Subcutaneous abdominal adipose tissue (tissue), 5 donors: ENCODE results near the gene RASAL2.

Source experiments
- H3K27ac ChIP-seq: one replicate; pipeline ENCODE4 v1.7.0; 2013; ENCODE audit warnings: low read depth, mild to moderate bottlenecking, inconsistent platforms, low read length, moderate library complexity
- H3K27me3 ChIP-seq, 5 donors: one replicate each; pipeline ENCODE4 v1.7.0; 2013; ENCODE audit warnings: low read length in 5 of 5, inconsistent platforms in 1 of 5; ENCODE audit not compliant: control insufficient read depth in 5 of 5, insufficient read depth in 4 of 5
- H3K36me3 ChIP-seq, 5 donors: one replicate each; pipeline ENCODE4 v1.7.0; 2013; ENCODE audit warnings: low read length in 5 of 5; ENCODE audit not compliant: control insufficient read depth in 5 of 5, insufficient read depth in 5 of 5
- H3K4me1 ChIP-seq, 5 donors: one replicate each; pipeline ENCODE4 v1.7.0; 2013; ENCODE audit warnings: low read length in 5 of 5, mild to moderate bottlenecking in 3 of 5, moderate library complexity in 1 of 5; ENCODE audit not compliant: control insufficient read depth in 5 of 5, insufficient read depth in 5 of 5
- H3K4me3 ChIP-seq, 5 donors: one replicate each; pipeline ENCODE4 v1.7.0; 2013; ENCODE audit warnings: low read length in 5 of 5, low read depth in 1 of 5
- H3K9ac ChIP-seq, 5 donors: one replicate each; pipeline ENCODE4 v1.7.0; 2013; ENCODE audit warnings: low read length in 5 of 5, mild to moderate bottlenecking in 4 of 5, moderate library complexity in 3 of 5
- H3K9me3 ChIP-seq, 5 donors: one replicate each; pipeline ENCODE4 v1.7.0; 2013; ENCODE audit warnings: low read length in 5 of 5; ENCODE audit not compliant: control insufficient read depth in 5 of 5
- donor health status: healthy.
- donor health status: healthy.
- donor health status: healthy.
- donor health status: healthy.
- donor health status: healthy.

RASAL2 gene

GRCh38 chr1:178490136-178490535 is 396.2 kb downstream of the RASAL2 start:
- Histone ChIP-seq H3K27me3 (peaks cover 3 to 19% (median 9%) of the 10 kb centered on the region in 5 donors), H3K4me1 (peaks cover 0 to 20% (median 11%) of the 10 kb centered on the region in 5 donors), H3K27ac (no peak overlapping the region), H3K9me3 (no peaks in the 10 kb centered on the region), H3K36me3 (no peaks in the 10 kb centered on the region), H3K4me3 (no peak overlapping the region), H3K9ac (no peak overlapping the region)

- H3K4me3 ChIP-seq = no peak overlapping the region
- H3K4me1 ChIP-seq = peaks cover 0 to 13% (median 11%) of the 10 kb centered on the region in 5 donors
- H3K27me3 ChIP-seq = peaks cover 3 to 19% (median 9%) of the 10 kb centered on the region in 5 donors
- no peak overlapping the region for H3K9ac ChIP-seq
- no peaks in the 10 kb centered on the region for H3K36me3 ChIP-seq
- no peak overlapping the region for H3K27ac ChIP-seq
- H3K9me3 ChIP-seq = no peaks in the 10 kb centered on the region
Observed at GRCh38 chr1:178490967-178491366, 397.1 kb downstream of the RASAL2 start.

DNA sequence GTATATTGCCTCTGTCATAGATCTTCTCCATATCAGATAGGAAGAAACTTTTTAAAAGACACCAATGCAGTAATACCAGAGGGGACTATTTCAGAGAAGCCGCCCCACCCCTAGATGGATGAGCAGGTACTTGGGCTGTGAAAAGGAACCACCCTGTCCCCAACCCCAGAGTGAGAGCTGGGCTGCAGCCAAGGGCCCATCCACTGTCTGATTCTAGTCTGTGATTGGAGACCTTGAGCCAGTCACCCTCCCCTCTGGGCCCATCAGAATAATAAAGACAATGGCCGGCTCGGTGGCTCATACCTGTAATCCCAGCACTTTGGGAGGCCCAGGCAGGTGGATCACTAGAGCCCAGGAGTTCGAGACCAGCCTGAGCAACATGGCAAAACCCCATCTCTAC is 397.8 kb downstream of the RASAL2 start:
- H3K4me1 ChIP-seq = peaks cover 0 to 6% (median 5%) of the 10 kb centered on the region in 5 donors
- no peak overlapping the region for H3K4me3 ChIP-seq
- H3K9ac ChIP-seq = no peak overlapping the region
- no peak overlapping the region for H3K27ac ChIP-seq
- peaks cover 3 to 15% (median 7%) of the 10 kb centered on the region in 5 donors for H3K27me3 ChIP-seq
- no peaks in the 10 kb centered on the region for H3K9me3 ChIP-seq
- no peaks in the 10 kb centered on the region for H3K36me3 ChIP-seq

DNA sequence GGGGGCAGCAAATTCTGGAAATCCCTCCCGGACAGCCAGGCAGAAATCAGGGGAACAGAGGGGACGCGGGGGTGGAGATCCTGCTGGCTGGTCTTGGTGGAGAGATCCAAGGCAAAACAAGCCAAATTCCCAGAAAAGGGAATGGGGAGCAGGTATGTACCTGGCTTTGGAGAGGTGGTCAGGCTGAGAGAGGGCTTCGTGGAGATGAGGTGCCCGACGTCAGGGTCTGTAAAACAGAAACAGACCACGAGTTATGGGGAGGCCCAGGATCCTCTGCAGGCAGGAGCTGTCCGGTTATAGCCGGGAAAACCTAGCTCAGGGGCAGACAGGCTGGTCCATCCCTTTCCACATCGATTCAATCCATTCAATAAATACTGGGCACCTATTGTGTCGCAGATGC is 398.4 kb downstream of the RASAL2 start:
- H3K9me3 ChIP-seq = no peaks in the 10 kb centered on the region
- no peak overlapping the region for H3K9ac ChIP-seq
- no peaks in the 10 kb centered on the region for H3K36me3 ChIP-seq
- no peaks in the 10 kb centered on the region for H3K4me1 ChIP-seq
- H3K27me3 ChIP-seq = peaks cover 2 to 9% (median 3%) of the 10 kb centered on the region in 5 donors
- H3K4me3 ChIP-seq = no peak overlapping the region
- H3K27ac ChIP-seq = no peak overlapping the region

- no peaks in the 10 kb centered on the region for H3K4me1 ChIP-seq
- no peaks in the 10 kb centered on the region for H3K36me3 ChIP-seq
- no peaks in the 10 kb centered on the region for H3K9me3 ChIP-seq
- no peak overlapping the region for H3K4me3 ChIP-seq
- no peak overlapping the region for H3K27ac ChIP-seq
- H3K27me3 ChIP-seq = peaks cover 0 to 4% (median 0%) of the 10 kb centered on the region in 5 donors
- H3K9ac ChIP-seq = no peak overlapping the region
Observed at GRCh38 chr1:178493301-178493741, 399.4 kb downstream of the RASAL2 start.

DNA sequence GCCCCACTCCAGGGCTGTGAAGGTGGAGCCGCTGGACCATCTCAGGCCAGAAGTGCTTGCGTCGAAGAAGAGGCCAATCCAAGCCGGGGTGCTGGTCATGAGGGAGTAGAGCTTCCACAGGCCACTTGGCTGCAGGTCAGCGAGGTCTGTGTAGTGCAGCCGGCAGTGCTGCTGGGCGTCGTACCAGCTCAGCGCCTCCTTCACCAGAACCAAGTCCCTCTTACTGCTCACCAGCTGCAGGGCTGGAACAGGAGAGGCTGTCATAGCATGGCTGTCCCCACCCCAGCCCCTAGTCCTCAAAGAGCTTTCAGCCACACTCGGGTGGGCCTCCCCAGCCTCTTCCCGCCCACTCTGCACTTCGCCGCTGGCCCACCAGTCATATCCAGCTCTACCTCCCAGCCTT is 400.7 kb downstream of the RASAL2 start:
- Histone ChIP-seq H3K27me3 (peaks cover 0 to 2% (median 0%) of the 10 kb centered on the region in 5 donors), H3K4me3 (no peak overlapping the region), H3K36me3 (no peaks in the 10 kb centered on the region), H3K27ac (no peak overlapping the region), H3K9me3 (no peaks in the 10 kb centered on the region), H3K9ac (no peak overlapping the region), H3K4me1 (no peaks in the 10 kb centered on the region)

- H3K9ac ChIP-seq = no peak overlapping the region
- H3K27ac ChIP-seq = no peak overlapping the region
- no peak overlapping the region for H3K4me3 ChIP-seq
- H3K4me1 ChIP-seq = peaks cover 0 to 4% (median 3%) of the 10 kb centered on the region in 5 donors
- no peaks in the 10 kb centered on the region for H3K36me3 ChIP-seq
- H3K9me3 ChIP-seq = no peaks in the 10 kb centered on the region
- peaks cover 0 to 2% (median 0%) of the 10 kb centered on the region in 5 donors for H3K27me3 ChIP-seq
Observed at GRCh38 chr1:178495158-178495557, 401.3 kb downstream of the RASAL2 start.

DNA sequence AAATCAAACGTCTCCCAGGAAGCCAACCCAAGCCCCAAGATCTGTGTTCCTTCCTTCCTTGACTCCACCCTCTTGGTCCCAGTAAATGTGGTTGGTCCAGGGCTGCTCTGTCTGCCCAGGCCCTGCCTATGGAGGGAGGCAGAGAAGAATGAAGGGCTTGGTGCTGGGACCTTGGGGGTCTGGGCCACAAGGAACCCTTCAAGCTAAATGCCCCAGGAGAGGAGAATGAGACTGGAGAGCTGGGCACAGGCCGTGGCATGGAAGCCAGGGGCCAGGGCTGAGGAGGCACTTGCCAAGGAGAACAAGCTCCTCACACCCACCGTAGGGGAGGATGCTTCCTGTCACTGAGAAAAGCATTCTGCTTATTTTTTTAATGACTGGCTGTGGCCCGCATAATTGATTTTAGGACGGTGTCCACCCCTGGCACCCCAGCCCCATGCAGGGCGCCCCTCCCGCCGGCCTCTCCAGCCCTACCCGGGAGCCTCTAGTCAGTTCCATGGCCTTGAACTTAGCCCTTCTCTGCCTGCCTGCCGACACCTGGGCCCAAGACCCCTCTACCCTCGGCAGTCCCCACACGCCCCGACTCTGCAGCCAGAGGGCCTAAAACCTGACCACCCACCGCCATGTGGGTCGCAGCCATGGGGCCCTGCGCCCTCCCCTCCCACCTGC is 402.0 kb downstream of the RASAL2 start:
- Histone ChIP-seq H3K27ac (no peak overlapping the region), H3K4me3 (no peak overlapping the region), H3K9me3 (no peaks in the 10 kb centered on the region), H3K27me3 (peaks cover 0 to 2% (median 0%) of the 10 kb centered on the region in 5 donors), H3K9ac (no peak overlapping the region), H3K36me3 (no peaks in the 10 kb centered on the region), H3K4me1 (peaks cover 0 to 8% (median 4%) of the 10 kb centered on the region in 5 donors)

GRCh38 chr1:178496410-178497135 is 402.7 kb downstream of the RASAL2 start, which contains the start of gene CLEC20A:
Gene CLEC20A (minus strand): TSS chr1:178496964. CDS start chr1:178496939, 25 bp downstream.
- Histone ChIP-seq H3K4me1 (peaks cover 0 to 8% (median 4%) of the 10 kb centered on the region in 5 donors), H3K27me3 (peaks cover 0 to 2% (median 0%) of the 10 kb centered on the region in 5 donors), H3K4me3 (no peak within 1 kb of the TSS), H3K36me3 (no peaks in the 10 kb centered on the region), H3K9ac (no peak within 1 kb of the TSS), H3K9me3 (no peaks in the 10 kb centered on the region), H3K27ac (no peak within 1 kb of the TSS)

DNA sequence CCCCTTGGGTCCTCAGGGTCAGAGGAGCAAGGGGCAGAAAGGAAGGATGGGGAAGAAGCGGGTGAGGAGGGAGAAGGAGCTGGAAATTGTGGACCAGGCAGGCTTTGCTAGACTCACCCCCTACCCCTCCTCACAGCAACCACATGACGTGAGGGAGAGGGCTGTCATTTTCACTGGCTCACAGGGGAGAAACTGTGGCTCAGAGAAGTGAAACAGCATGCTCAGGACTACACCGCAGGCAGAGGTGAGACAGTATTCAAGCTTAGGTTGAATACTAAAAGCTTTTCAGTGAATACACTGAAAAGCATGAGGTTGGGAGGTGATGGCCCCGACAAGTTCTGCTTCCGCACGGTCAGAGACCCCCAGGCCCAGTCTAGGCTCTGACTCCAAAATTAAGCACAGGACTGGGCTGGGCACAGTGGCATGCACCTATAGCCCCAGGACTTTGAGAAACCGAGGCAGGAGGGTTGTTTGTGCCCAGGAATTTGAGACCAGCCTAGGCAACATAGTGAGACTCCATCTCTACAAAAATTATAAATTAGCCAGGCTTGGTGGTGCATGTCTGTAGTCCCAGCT is 404.1 kb downstream of the RASAL2 start:
- H3K27ac ChIP-seq = no peak overlapping the region
- no peaks in the 10 kb centered on the region for H3K36me3 ChIP-seq
- H3K27me3 ChIP-seq = peaks cover 0 to 2% (median 0%) of the 10 kb centered on the region in 5 donors
- no peak overlapping the region for H3K9ac ChIP-seq
- H3K4me1 ChIP-seq = peaks cover 0 to 8% (median 4%) of the 10 kb centered on the region in 5 donors
- no peaks in the 10 kb centered on the region for H3K9me3 ChIP-seq
- H3K4me3 ChIP-seq = no peak overlapping the region
